DMS53 treated with DMSO at 0.1 percent for 48 hours (cell line): ENCODE data around the gene CACNA2D3.

Experiments
- DNase-seq: peaks from one replicate; lab custom pipeline; 2025; ENCODE audit not compliant: unreplicated experiment; lab: John Stamatoyannopoulos, UW

The CACNA2D3 gene

GRCh38 chr3:54519493-54519892, 397.1 kb downstream of the CACNA2D3 start:
- DNase-seq = no peak

- DNase-seq = no peak
Observed at GRCh38 chr3:54520060-54520459, 397.7 kb downstream of the CACNA2D3 start.

GRCh38 chr3:54527521-54527920, 405.2 kb downstream of the CACNA2D3 start:
- DNase-seq = no peak

GRCh38 chr3:54527953-54528352, 405.6 kb downstream of the CACNA2D3 start:
- DNase-seq = no peak

- no peak for DNase-seq
Observed at GRCh38 chr3:54528668-54529067, 406.3 kb downstream of the CACNA2D3 start.

GRCh38 chr3:54530091-54530490, 407.7 kb downstream of the CACNA2D3 start:
- DNase-seq = no peak

- no peak for DNase-seq
Observed at GRCh38 chr3:54530944-54531343, 408.6 kb downstream of the CACNA2D3 start.

GRCh38 chr3:54531741-54532140, 409.4 kb downstream of the CACNA2D3 start:
- DNase-seq = no peak

GRCh38 chr3:54533856-54534255, 411.5 kb downstream of the CACNA2D3 start:
- DNase-seq = no peak

GRCh38 chr3:54535619-54536018, 413.3 kb downstream of the CACNA2D3 start:
- no peak for DNase-seq

GRCh38 chr3:54536450-54536849, 414.1 kb downstream of the CACNA2D3 start:
- no peak for DNase-seq

GRCh38 chr3:54537506-54537905, 415.2 kb downstream of the CACNA2D3 start:
- no peak for DNase-seq

- no peak for DNase-seq
Observed at GRCh38 chr3:54538346-54538745, 416.0 kb downstream of the CACNA2D3 start.

- DNase-seq = no peak
Observed at GRCh38 chr3:54541369-54541768, 419.0 kb downstream of the CACNA2D3 start.

- DNase-seq = no peak
Observed at GRCh38 chr3:54543446-54543845, 421.1 kb downstream of the CACNA2D3 start.

- DNase-seq = no peak
Observed at GRCh38 chr3:54547051-54547450, 424.7 kb downstream of the CACNA2D3 start.

- no peak for DNase-seq
Observed at GRCh38 chr3:54547846-54548245, 425.5 kb downstream of the CACNA2D3 start.

GRCh38 chr3:54549607-54550220, 427.4 kb downstream of the CACNA2D3 start:
- no peak for DNase-seq

GRCh38 chr3:54550221-54550977, 428.0 kb downstream of the CACNA2D3 start:
- DNase-seq = no peak

- no peak for DNase-seq
Observed at GRCh38 chr3:54556630-54557029, 434.3 kb downstream of the CACNA2D3 start.

- no peak for DNase-seq
Observed at GRCh38 chr3:54557538-54558428, 435.4 kb downstream of the CACNA2D3 start.
